DMS79 (cell line): ENCODE results near the gene XPO1.
"Not testable (repeated sequence)": the region's sequence is repeated elsewhere in the genome, so short reads cannot be mapped to it uniquely, and the experiment has no call there.

Experiments
- DNase-seq: peaks from one replicate; lab custom pipeline; 2025; lab: John Stamatoyannopoulos, UW

Gene XPO1

GRCh38 chr2:61536180-61536571, 2.0 kb downstream of the XPO1 start:
- DNase-seq, result no peak

- DNase-seq, result no peak
Measured at GRCh38 chr2:61535449-61535848, 2.7 kb downstream of the XPO1 start.

GRCh38 chr2:61534926-61535325, 3.2 kb downstream of the XPO1 start:
- DNase-seq, result no peak

- no peak for DNase-seq
Measured at GRCh38 chr2:61530749-61531148, 7.4 kb downstream of the XPO1 start.

- no peak for DNase-seq
Measured at GRCh38 chr2:61529944-61530735, 8.0 kb downstream of the XPO1 start.

- no peak for DNase-seq
Measured at GRCh38 chr2:61520261-61520660, 17.9 kb downstream of the XPO1 start.

- DNase-seq, result no peak
Measured at GRCh38 chr2:61512768-61513398, 25.3 kb downstream of the XPO1 start.

GRCh38 chr2:61510674-61511671, 27.2 kb downstream of the XPO1 start:
- no peak for DNase-seq

- DNase-seq, result no peak
Measured at GRCh38 chr2:61504949-61505348, 33.2 kb downstream of the XPO1 start.

- DNase-seq, result no peak
Measured at GRCh38 chr2:61499060-61499459, 39.1 kb downstream of the XPO1 start.

GRCh38 chr2:61493523-61493942, 44.6 kb downstream of the XPO1 start:
- DNase-seq, result no peak

GRCh38 chr2:61492476-61492875, 45.7 kb downstream of the XPO1 start:
- no peak for DNase-seq

GRCh38 chr2:61485281-61485680, 52.9 kb downstream of the XPO1 start:
- no peak for DNase-seq

- DNase-seq, result no peak
Measured at GRCh38 chr2:61478086-61478485, 60.1 kb downstream of the XPO1 start.

GRCh38 chr2:61476929-61477589, 61.1 kb downstream of the XPO1 start:
- DNase-seq, result not testable (repeated sequence)

GRCh38 chr2:61471905-61472805, 66.0 kb downstream of the XPO1 start:
- no peak for DNase-seq

- peak; percentile 89 for DNase-seq
Measured at GRCh38 chr2:61470965-61471904, 66.9 kb downstream of the XPO1 start, which contains the start of gene USP34. Gene USP34, minus strand, starts transcription at chr2:61471087. Its CDS starts 395 bp downstream, at chr2:61470692.

- peak; percentile 53 for DNase-seq
Measured at GRCh38 chr2:61470122-61470951, 67.8 kb downstream of the XPO1 start.
